BLaER1 (cell line): ENCODE measurements around the gene ARID1B.

Experiments
- H3K27ac ChIP-seq: shearing (Covaris generic); formaldehyde crosslinking; 2 replicates; pipeline ENCODE4 v1.8.1; 2022
- H3K27me3 ChIP-seq: shearing (Covaris generic); formaldehyde crosslinking; 2 replicates; pipeline ENCODE4 v1.8.1; 2022
- H3K36me3 ChIP-seq: shearing (Covaris generic); formaldehyde crosslinking; 2 replicates; pipeline ENCODE4 v1.8.1; 2022
- H3K4me1 ChIP-seq: shearing (Covaris generic); formaldehyde crosslinking; 2 replicates; pipeline ENCODE4 v1.8.1; 2022
- H3K4me2 ChIP-seq: shearing (Covaris generic); formaldehyde crosslinking; 2 replicates; pipeline ENCODE4 v1.8.1; 2022
- H3K4me3 ChIP-seq: shearing (Covaris generic); formaldehyde crosslinking; 2 replicates; pipeline ENCODE4 v1.8.1; 2022
- H3K9ac ChIP-seq: shearing (Covaris generic); formaldehyde crosslinking; 2 replicates; pipeline ENCODE4 v1.8.1; 2022
- H3K9me3 ChIP-seq: shearing (Covaris generic); formaldehyde crosslinking; 2 replicates; pipeline ENCODE4 v1.8.1; 2022
- H4K20me1 ChIP-seq: shearing (Covaris generic); formaldehyde crosslinking; 2 replicates; pipeline ENCODE4 v1.8.1; 2022
- Cebpa-rat ChIP-seq: shearing (Covaris generic); IDR thresholded peaks from 2 replicates; pipeline ENCODE4 v1.8.1; 2022

ARID1B gene

DNA sequence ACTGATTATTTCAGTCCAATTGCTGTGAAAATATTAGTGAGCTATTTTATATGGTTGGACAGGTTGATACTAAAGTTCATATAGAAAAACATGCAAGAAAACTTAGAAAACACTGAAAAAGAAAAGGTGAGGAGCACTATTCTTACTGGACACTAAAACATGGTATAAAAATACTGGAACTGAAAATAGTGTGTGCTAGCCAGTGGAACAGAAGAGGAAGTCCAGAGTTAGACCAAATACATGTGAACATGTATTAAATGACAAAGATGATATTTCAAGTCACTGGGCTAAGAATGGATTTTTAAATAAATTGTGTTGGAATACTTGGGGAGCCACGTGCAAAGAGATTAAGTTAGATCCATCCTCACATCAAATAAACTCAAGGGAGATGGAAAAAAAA, 327.6 kb downstream of the ARID1B start:
- Histone ChIP-seq H3K9me3 (no peaks in the 10 kb centered on the region), H3K27me3 (no peaks in the 10 kb centered on the region), H3K27ac (no peak overlapping the region), H3K4me3 (no peak overlapping the region), H3K4me1 (no peaks in the 10 kb centered on the region), H3K36me3 (peaks cover 38% of the 10 kb centered on the region), H3K9ac (no peak overlapping the region), H4K20me1 (peaks cover 41% of the 10 kb centered on the region), H3K4me2 (no peak overlapping the region)
- no peak for TF ChIP-seq Cebpa-rat

DNA sequence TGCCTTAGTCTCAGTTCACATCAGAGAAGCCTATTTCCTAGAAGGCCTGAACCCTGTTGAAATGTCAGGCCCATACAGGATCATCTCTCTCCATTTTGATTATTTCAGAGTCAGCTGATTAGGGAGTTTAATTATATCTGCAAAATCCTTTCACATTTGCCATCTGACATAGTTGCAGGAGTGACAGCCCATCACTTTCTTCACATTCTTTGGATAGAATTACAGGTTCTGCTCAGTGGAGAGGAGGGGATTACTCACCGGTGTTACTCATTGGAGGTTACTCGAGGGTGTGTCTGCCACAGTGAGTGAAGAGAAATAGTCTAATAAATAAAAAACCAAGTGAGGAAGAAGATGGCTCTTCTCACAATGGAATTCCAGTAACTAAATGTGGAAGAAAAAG, 329.3 kb downstream of the ARID1B start:
- no peaks in the 10 kb centered on the region for H3K4me1 ChIP-seq
- no peak overlapping the region for H3K9ac ChIP-seq
- H4K20me1 ChIP-seq: peaks cover 42% of the 10 kb centered on the region
- H3K4me3 ChIP-seq: no peak overlapping the region
- no peak overlapping the region for H3K4me2 ChIP-seq
- H3K36me3 ChIP-seq: peaks cover 40% of the 10 kb centered on the region
- no peaks in the 10 kb centered on the region for H3K9me3 ChIP-seq
- no peaks in the 10 kb centered on the region for H3K27me3 ChIP-seq
- H3K27ac ChIP-seq: no peak overlapping the region
- TF ChIP-seq Cebpa-rat: no peak

DNA sequence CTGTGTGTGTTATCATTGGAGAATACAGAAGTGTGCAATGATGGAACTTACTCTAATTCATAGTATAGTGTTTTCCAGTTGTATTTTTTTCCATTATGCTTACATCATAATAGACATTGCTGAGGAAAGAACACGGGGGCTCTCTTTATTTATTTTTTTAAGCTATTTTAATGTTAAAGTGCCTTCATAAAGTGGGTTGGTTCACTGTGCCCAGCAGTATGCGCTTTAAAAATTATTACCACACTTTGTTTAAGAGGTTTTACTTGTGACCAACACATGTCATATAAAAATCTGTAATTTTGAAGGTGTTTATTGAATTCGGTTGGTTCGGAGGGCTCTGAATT, 330.4 kb downstream of the ARID1B start:
- peaks cover 42% of the 10 kb centered on the region for H4K20me1 ChIP-seq
- no peak for TF ChIP-seq Cebpa-rat
- no peak overlapping the region for H3K4me3 ChIP-seq
- H3K36me3 ChIP-seq: peaks cover 44% of the 10 kb centered on the region
- no peaks in the 10 kb centered on the region for H3K9me3 ChIP-seq
- H3K27ac ChIP-seq: no peak overlapping the region
- H3K4me2 ChIP-seq: no peak overlapping the region
- no peak overlapping the region for H3K9ac ChIP-seq
- no peaks in the 10 kb centered on the region for H3K27me3 ChIP-seq
- no peaks in the 10 kb centered on the region for H3K4me1 ChIP-seq

DNA sequence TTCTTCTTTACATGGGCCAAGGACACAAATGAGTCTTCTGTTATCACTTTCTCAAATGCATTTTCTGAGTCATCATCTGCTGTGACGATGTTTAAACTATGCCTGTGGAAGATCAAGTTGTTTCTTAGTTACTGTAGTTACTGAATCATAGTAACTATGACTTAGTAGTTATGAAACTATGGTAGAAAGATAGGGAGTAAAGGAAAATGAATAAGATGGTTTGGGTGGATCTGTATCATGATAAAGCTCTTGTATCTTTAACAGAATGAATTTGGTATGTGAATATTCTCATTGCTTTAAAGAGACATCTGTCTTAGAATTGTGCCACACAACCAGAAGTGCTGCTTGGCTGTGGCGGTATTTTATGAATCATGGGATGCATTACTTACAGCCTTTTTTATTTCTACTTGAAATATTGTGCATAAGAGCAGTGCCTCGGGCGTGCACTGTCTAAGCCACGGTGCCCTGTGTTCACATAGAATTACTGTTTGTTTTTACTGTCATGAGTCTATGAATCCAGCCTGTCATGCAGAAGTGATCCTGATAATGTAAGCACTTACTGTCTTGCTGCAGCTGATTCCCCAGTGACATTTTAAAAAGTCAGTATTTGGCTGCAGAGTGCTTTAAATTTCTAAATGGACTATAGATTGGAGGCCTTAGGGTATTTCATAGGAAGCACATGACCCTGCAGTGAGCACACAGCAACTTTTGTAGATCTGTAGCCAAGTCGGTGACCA, 330.9 kb downstream of the ARID1B start:
- no peak overlapping the region for H3K9ac ChIP-seq
- peaks cover 45% of the 10 kb centered on the region for H3K36me3 ChIP-seq
- no peak overlapping the region for H3K4me3 ChIP-seq
- no peaks in the 10 kb centered on the region for H3K27me3 ChIP-seq
- peaks cover 42% of the 10 kb centered on the region for H4K20me1 ChIP-seq
- no peak overlapping the region for H3K4me2 ChIP-seq
- H3K9me3 ChIP-seq: no peaks in the 10 kb centered on the region
- no peaks in the 10 kb centered on the region for H3K4me1 ChIP-seq
- no peak for TF ChIP-seq Cebpa-rat
- no peak overlapping the region for H3K27ac ChIP-seq

DNA sequence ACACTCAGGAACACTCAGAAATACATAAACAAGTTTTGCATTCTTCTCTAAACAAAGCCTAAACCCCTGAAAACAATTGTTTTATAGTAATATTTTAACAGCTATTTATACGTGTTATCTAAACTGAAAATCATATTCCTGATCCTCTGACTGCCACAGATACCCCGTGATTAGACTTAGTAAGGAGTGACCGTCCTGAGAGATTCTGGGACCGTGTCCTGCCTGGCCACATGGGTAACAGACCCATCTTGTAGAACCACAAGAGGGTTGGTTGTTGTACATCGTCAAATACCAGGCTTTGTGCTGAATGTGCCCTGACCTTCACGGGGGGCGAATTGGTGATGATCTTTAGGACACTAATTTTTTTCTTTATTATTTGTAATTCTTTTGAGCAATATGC, 331.7 kb downstream of the ARID1B start:
- H3K4me3 ChIP-seq: no peak overlapping the region
- H3K36me3 ChIP-seq: peaks cover 50% of the 10 kb centered on the region
- no peak overlapping the region for H3K27ac ChIP-seq
- peaks cover 42% of the 10 kb centered on the region for H4K20me1 ChIP-seq
- H3K9me3 ChIP-seq: no peaks in the 10 kb centered on the region
- no peak overlapping the region for H3K4me2 ChIP-seq
- H3K9ac ChIP-seq: no peak overlapping the region
- no peak for TF ChIP-seq Cebpa-rat
- H3K27me3 ChIP-seq: no peaks in the 10 kb centered on the region
- H3K4me1 ChIP-seq: no peaks in the 10 kb centered on the region

DNA sequence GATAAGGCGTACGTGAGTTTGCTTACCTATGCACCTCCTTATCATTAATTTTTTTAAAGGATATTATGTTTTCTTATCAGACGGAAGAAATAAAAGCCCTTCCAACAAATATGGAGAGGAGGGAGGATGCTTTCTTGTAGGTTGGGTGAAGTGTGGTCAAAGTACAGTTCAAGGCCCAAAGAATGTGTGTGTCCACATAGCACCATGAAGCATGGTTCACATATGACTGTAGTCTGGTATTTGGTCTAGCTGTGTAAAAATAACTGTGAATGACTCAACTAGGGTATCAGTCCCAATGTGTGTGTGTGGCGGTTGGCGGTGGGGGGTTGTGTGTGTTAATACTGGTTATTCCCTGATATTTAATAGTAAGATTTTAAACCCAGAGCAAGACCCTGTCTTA, 333.4 kb downstream of the ARID1B start:
- no peak overlapping the region for H3K27ac ChIP-seq
- H3K4me3 ChIP-seq: no peak overlapping the region
- H3K4me2 ChIP-seq: no peak overlapping the region
- peaks cover 63% of the 10 kb centered on the region for H3K36me3 ChIP-seq
- H3K4me1 ChIP-seq: no peaks in the 10 kb centered on the region
- H3K27me3 ChIP-seq: no peaks in the 10 kb centered on the region
- TF ChIP-seq Cebpa-rat: no peak
- H3K9me3 ChIP-seq: no peaks in the 10 kb centered on the region
- peaks cover 42% of the 10 kb centered on the region for H4K20me1 ChIP-seq
- H3K9ac ChIP-seq: no peak overlapping the region

DNA sequence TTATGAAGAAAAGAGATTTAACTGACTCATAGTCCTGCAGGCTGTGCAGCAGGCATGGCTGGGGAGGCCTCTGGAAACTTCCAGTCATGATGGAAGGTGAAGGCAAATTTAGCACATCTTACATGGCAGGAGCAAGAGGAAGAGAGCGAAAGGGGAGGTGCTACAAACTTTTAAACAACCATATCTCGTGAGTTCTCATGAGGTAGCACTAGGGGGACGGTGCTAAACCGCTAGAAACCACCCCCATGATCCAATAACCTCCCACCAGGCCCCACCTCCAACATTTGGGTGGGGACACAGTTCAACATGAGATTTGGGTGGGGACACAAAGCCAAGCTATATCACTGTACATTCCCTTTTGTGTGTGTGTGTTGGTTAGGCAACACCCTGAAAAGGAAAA, 336.2 kb downstream of the ARID1B start:
- peaks cover 67% of the 10 kb centered on the region for H3K36me3 ChIP-seq
- no peaks in the 10 kb centered on the region for H3K4me1 ChIP-seq
- H3K9me3 ChIP-seq: no peaks in the 10 kb centered on the region
- no peak overlapping the region for H3K27ac ChIP-seq
- no peak overlapping the region for H3K9ac ChIP-seq
- no peak for TF ChIP-seq Cebpa-rat
- peaks cover 39% of the 10 kb centered on the region; the same call in 1 of the 2 replicates for H4K20me1 ChIP-seq
- H3K4me3 ChIP-seq: no peak overlapping the region
- no peak overlapping the region for H3K4me2 ChIP-seq
- H3K27me3 ChIP-seq: no peaks in the 10 kb centered on the region

DNA sequence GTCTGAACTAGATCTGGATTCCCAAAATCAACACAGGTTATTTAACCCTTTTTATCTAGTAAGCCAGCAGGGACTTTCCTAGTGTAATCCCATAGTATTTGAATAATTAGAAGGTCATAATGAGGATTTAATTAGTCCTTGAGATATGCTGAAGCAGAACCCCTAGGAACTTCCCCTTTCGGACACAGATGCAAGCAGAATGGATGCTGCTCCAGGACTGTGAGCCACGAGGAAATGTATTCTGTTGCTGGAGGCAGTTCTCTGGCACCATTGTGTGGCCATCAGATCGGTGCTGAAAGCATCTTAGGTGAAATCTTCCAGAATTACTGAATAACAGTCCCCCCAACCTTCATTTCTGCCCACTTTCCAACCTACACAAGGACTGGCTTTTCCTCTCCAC, 339.2 kb downstream of the ARID1B start:
- H3K4me3 ChIP-seq: no peak overlapping the region

DNA sequence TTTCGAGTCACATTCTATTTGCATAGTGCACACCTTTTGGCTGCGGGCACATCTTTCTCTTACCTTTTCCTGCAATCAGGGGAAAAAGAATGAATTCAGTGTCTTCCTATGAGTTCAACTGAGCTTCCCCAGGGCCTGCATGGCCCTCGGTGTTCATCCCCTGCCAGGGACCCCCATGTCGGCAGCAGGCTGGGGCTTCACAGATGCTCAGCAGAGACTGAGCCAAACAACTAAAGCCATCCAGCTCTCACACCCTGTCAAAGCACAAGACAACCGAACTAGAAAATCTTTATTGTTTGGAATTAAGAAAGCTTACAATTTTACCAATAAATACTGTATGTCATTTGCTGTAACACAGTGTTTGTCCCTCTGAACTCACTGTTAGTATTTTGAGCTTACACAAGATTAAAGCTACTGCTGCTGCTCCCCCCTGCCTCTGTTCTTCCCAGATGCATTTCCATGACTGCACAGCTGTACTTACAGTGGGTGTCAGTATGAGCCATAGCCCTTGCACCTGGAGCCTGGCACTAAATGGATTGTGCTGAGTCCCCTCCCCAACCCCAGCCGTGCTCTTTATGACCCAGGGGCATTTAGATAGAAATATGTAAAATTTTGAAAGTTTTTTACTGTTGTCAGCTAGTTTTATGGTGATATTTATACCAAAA, 340.4 kb downstream of the ARID1B start:
- no peaks in the 10 kb centered on the region for H3K27me3 ChIP-seq
- no peak overlapping the region for H3K4me3 ChIP-seq
- no peak overlapping the region for H3K27ac ChIP-seq
- H3K9me3 ChIP-seq: no peaks in the 10 kb centered on the region
- no peak overlapping the region for H3K4me2 ChIP-seq
- no peak for TF ChIP-seq Cebpa-rat
- peaks cover 27% of the 10 kb centered on the region; the same call in 1 of the 2 replicates for H4K20me1 ChIP-seq
- peaks cover 66% of the 10 kb centered on the region for H3K36me3 ChIP-seq
- H3K4me1 ChIP-seq: no peaks in the 10 kb centered on the region
- H3K9ac ChIP-seq: no peak overlapping the region

More for the DNA sequence above, 339.2 kb downstream of the ARID1B start:
- H4K20me1 ChIP-seq: peaks cover 27% of the 10 kb centered on the region; the same call in 1 of the 2 replicates
- H3K4me2 ChIP-seq: no peak overlapping the region
- H3K9me3 ChIP-seq: no peaks in the 10 kb centered on the region
- no peak overlapping the region for H3K27ac ChIP-seq
- TF ChIP-seq Cebpa-rat: no peak
- H3K36me3 ChIP-seq: peaks cover 67% of the 10 kb centered on the region
- no peaks in the 10 kb centered on the region for H3K4me1 ChIP-seq
- H3K27me3 ChIP-seq: no peaks in the 10 kb centered on the region
- H3K9ac ChIP-seq: no peak overlapping the region

DNA sequence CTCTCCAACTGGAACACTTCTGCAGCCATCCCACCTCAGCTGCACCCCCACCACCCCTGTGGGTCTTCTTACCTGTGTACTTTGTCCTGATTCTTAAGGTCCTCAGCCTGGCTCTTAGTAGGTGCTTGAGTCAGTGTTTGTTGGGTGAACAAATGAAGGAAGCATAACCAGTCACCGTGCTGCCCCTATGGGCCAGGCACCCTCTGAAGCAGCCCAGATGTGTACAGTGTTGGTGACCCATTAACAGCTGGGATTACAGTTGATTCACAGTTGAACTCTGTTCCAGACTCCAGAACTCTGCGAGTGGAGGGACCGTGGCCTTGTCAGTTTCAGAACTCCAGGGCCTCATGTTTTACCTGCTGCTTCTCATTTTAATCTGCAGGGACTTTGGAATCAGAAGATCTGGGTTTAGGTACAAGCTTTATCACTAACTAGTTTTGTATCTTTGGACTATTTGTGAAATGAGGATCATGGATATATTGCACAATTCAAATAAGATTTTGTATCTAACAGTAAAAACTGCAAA, 342.4 kb downstream of the ARID1B start:
- no peak overlapping the region for H3K4me2 ChIP-seq
- H3K9me3 ChIP-seq: no peaks in the 10 kb centered on the region
- no peak overlapping the region for H3K4me3 ChIP-seq
- no peak for TF ChIP-seq Cebpa-rat
- peaks cover 61% of the 10 kb centered on the region for H3K36me3 ChIP-seq
- H3K4me1 ChIP-seq: no peaks in the 10 kb centered on the region
- peaks cover 27% of the 10 kb centered on the region; the same call in 1 of the 2 replicates for H4K20me1 ChIP-seq
- H3K9ac ChIP-seq: no peak overlapping the region
- no peak overlapping the region for H3K27ac ChIP-seq
- no peaks in the 10 kb centered on the region for H3K27me3 ChIP-seq
